HCT116 (cell line): ENCODE results near the gene PDHB. TPM values are rescaled to one million over a fixed set of nuclear protein-coding genes. Genes with fewer than 3 reads are reported as not detected.

Experiments
- ATAC-seq: fragments of 200-7000 bp; cut with Tn5 transposase; 2 replicates; pipeline ENCODE4 v1.9.1; 2020; ENCODE audit warnings: mild to moderate bottlenecking, moderate library complexity
- Bru-seq: library from RNA; stranded (reverse); fragments of 400-500 nt; gene quantifications from one replicate; lab custom pipeline; 2021; lab: Mats Ljungman, UMichigan
- BruChase-seq, 2 experiments: library from RNA; stranded (reverse); fragments of 400-500 nt; gene quantifications; one replicate each; lab custom pipeline; 2021; lab: Mats Ljungman, UMichigan
- BruUV-seq: library from RNA; stranded (reverse); fragments of 400-500 nt; replicated peaks from 2 replicates; lab custom pipeline; 2021; lab: Mats Ljungman, UMichigan
- CTCF ChIA-PET: fragments of 300-600 bp; sonication (Branson Sonifier 250); formaldehyde crosslinking; loops from one replicate; lab custom pipeline; 2021; ENCODE audit warnings: antibody characterized with exemption; lab: Charles Lee
- POLR2A ChIA-PET: fragments of 300-600, 350-600 bp; sonication (Branson Sonifier 250); formaldehyde crosslinking; loops from one replicate; lab custom pipeline; 2021; ENCODE audit warnings: antibody characterized with exemption; lab: Charles Lee
- RAD21 ChIA-PET, 2 experiments: fragments of 300-600 bp; sonication (Branson Sonifier 250); formaldehyde crosslinking; loops; one replicate each; lab custom pipeline; 2023; ENCODE audit warnings: low total read pairs in 2 of 2; ENCODE audit not compliant: uncharacterized antibody in 2 of 2, unreplicated experiment in 2 of 2, low non-redundant PET in 1 of 2; lab: Charles Lee
- DNase-seq: peaks from one replicate; pipeline ENCODE4 v3.0.0-alpha.2; 2010; ENCODE audit warnings: low read depth, low spot score
- H2AFZ ChIP-seq: fragments of 200-600 bp; shearing (Covaris generic), sonication (generic); 2 replicates; pipeline ENCODE4 v1.6.1; 2017; ENCODE audit warnings: low read depth, mixed run types, mixed read lengths, antibody characterized with exemption, low read length; ENCODE audit not compliant: poor library complexity, severe bottlenecking
- H3K27ac ChIP-seq: 2 replicates; pipeline ENCODE4 v1.5.1; 2012; ENCODE audit warnings: low read depth, low read length
- H3K27me3 ChIP-seq: fragments of 200-600 bp; sonication (generic); 2 replicates; pipeline ENCODE4 v1.6.1; 2016; ENCODE audit warnings: mixed run types, low read length, mixed read lengths; ENCODE audit not compliant: insufficient read depth
- H3K36me3 ChIP-seq, 2 experiments: fragments of 200-500 bp in 1 of 2; fragments of 200-600 bp in 1 of 2; sonication (Bioruptor generic) in 1 of 2; sonication (generic) in 1 of 2; 2 replicates each; pipeline versions ENCODE4 v1.5.1 to v1.6.1; 2014 to 2016; ENCODE audit warnings: low read length in 2 of 2, inconsistent platforms in 1 of 2, mixed read lengths in 1 of 2, mixed run types in 1 of 2; ENCODE audit not compliant: insufficient read depth in 2 of 2, control insufficient read depth in 1 of 2
- H3K4me1 ChIP-seq, 2 experiments: fragments of 200-600 bp in 1 of 2; sonication (generic) in 1 of 2; 2 replicates each; pipeline versions ENCODE4 v1.5.1 to v1.6.1; 2012 to 2017; ENCODE audit warnings: low read length in 2 of 2, inconsistent platforms in 1 of 2, mild to moderate bottlenecking in 1 of 2, mixed read lengths in 1 of 2, mixed run types in 1 of 2, moderate library complexity in 1 of 2; ENCODE audit not compliant: insufficient read depth in 2 of 2, control insufficient read depth in 1 of 2
- H3K4me2 ChIP-seq: fragments of 200-600 bp; sonication (generic); 2 replicates; pipeline ENCODE4 v1.6.1; 2017; ENCODE audit warnings: mixed run types, low read length, mixed read lengths
- H3K4me3 ChIP-seq, 2 experiments: fragments of 200-600 bp in 1 of 2; sonication (generic) in 1 of 2; replicated peaks in 1 of 2; 2 replicates each; pipeline ENCODE4 v1.5.1; 2011 to 2016; ENCODE audit warnings: low read length in 2 of 2, control low read depth in 1 of 2, low read depth in 1 of 2, mild to moderate bottlenecking in 1 of 2, mixed read lengths in 1 of 2, mixed run types in 1 of 2
- H3K79me2 ChIP-seq: fragments of 200-600 bp; sonication (generic); 2 replicates; pipeline ENCODE4 v1.6.1; 2017; ENCODE audit warnings: mild to moderate bottlenecking, mixed run types, low read length, moderate library complexity, mixed read lengths; ENCODE audit not compliant: insufficient read depth
- H3K9ac ChIP-seq: fragments of 200-600 bp; sonication (generic); 2 replicates; pipeline ENCODE4 v1.6.1; 2016; ENCODE audit warnings: low read length, mixed read lengths
- H3K9me2 ChIP-seq: fragments of 200-600 bp; sonication (generic), shearing (Covaris generic); 2 replicates; pipeline ENCODE4 v1.6.1; 2017; ENCODE audit warnings: mixed run types, mild to moderate bottlenecking, moderate library complexity; ENCODE audit not compliant: insufficient read depth
- H3K9me3 ChIP-seq, 2 experiments: fragments of 200-500 bp in 1 of 2; fragments of 200-600 bp in 1 of 2; sonication (Bioruptor generic) in 1 of 2; sonication (generic) in 1 of 2; 2 replicates each; pipeline ENCODE4 v1.6.1; 2014 to 2017; ENCODE audit warnings: low read length in 2 of 2, mixed read lengths in 2 of 2, inconsistent platforms in 1 of 2, low read depth in 1 of 2, mild to moderate bottlenecking in 1 of 2, mixed run types in 1 of 2, moderate library complexity in 1 of 2; ENCODE audit not compliant: control insufficient read depth in 1 of 2, insufficient read depth in 1 of 2
- H4K20me1 ChIP-seq: fragments of 200-600 bp; sonication (generic), shearing (Covaris generic); 2 replicates; pipeline ENCODE4 v1.6.1; 2017; ENCODE audit warnings: mixed run types, mild to moderate bottlenecking, moderate library complexity; ENCODE audit not compliant: insufficient read depth
- CBX3 ChIP-seq: IDR thresholded peaks from 2 replicates; pipeline ENCODE4 v1.6.1; 2012; ENCODE audit warnings: low read depth
- EGR1 ChIP-seq: IDR thresholded peaks from 2 replicates; pipeline ENCODE4 v1.6.1; 2012; ENCODE audit warnings: low read depth
- ELF1 ChIP-seq: IDR thresholded peaks from 2 replicates; pipeline ENCODE4 v1.6.1; 2012; ENCODE audit warnings: low read depth, borderline replicate concordance
- POLR2A ChIP-seq: IDR thresholded peaks from 2 replicates; pipeline ENCODE4 v1.7.0; 2011; ENCODE audit warnings: borderline replicate concordance; ENCODE audit not compliant: insufficient read depth, insufficient read length; ENCODE audit errors: extremely low read depth
- POLR2AphosphoS5 ChIP-seq: IDR thresholded peaks from 2 replicates; pipeline ENCODE4 v1.6.1; 2011; ENCODE audit warnings: mild to moderate bottlenecking, low read depth, low read length, moderate library complexity
- SIN3A ChIP-seq: IDR thresholded peaks from 2 replicates; pipeline ENCODE4 v1.6.1; 2012; ENCODE audit warnings: low read depth
- SP1 ChIP-seq: IDR thresholded peaks from 2 replicates; pipeline ENCODE4 v1.6.1; 2012; ENCODE audit warnings: low read depth
- TCF7L2 ChIP-seq: IDR thresholded peaks from 2 replicates; pipeline ENCODE4 v1.7.0; 2011; ENCODE audit warnings: borderline replicate concordance, inconsistent platforms; ENCODE audit not compliant: insufficient read depth, insufficient read length; ENCODE audit errors: extremely low read depth
- YY1 ChIP-seq: IDR thresholded peaks from 2 replicates; pipeline ENCODE4 v1.6.1; 2011; ENCODE audit warnings: low read length, low read depth, moderate library complexity, mild to moderate bottlenecking; ENCODE audit not compliant: insufficient replicate concordance; ENCODE audit errors: extremely low read depth
- ZFX ChIP-seq: fragments of 450-650 bp; IDR thresholded peaks from 2 replicates; pipeline ENCODE4 v1.6.1; 2017
- ZNF274 ChIP-seq: fragments of 200-500 bp; sonication (Bioruptor generic); IDR thresholded peaks from 2 replicates; pipeline ENCODE4 v1.6.1; 2014; ENCODE audit warnings: mild to moderate bottlenecking, low read depth, low read length, inconsistent platforms
- intact Hi-C: fragments of 100-400 bp; cut with micrococcal nuclease; formaldehyde crosslinking; loops from 2 replicates; pipeline ENCODE4 v1.10.0; 2022
- long read RNA-seq: library from polyadenylated mRNA; unstranded; transcript quantifications from one replicate; pipeline ENCODE4 v2.0.0, GENCODE V29; 2021; ENCODE audit not compliant: unreplicated experiment
- polyA plus RNA-seq: library from polyadenylated mRNA; unstranded; fragments of >200 nt; gene quantifications from 2 replicates; pipeline ENCODE4 v1.2.1, GENCODE V29; 2012; ENCODE audit warnings: missing spikeins
- total RNA-seq: library from RNA; stranded (reverse); gene quantifications from one replicate; pipeline ENCODE4 v1.2.1, GENCODE V29; 2021; ENCODE audit not compliant: unreplicated experiment
- TF ChIP-seq, protein P1 (sequence below): IDR thresholded peaks from 2 replicates; pipeline ENCODE4 v1.6.1; 2011; ENCODE audit warnings: mild to moderate bottlenecking, low read length, moderate library complexity; ENCODE audit not compliant: insufficient replicate concordance; ENCODE audit errors: extremely low read depth
- TF ChIP-seq, protein P2 (sequence below): IDR thresholded peaks from 2 replicates; pipeline ENCODE4 v1.6.1; 2012

The PDHB gene
- total RNA-seq, result 60.2 TPM
- polyA plus RNA-seq, result 45.8 and 60.7 TPM in 2 replicates
- percentile 87 among the genes with signal in this experiment for Bru-seq, nascent RNA
- percentile 93 among the genes with signal in this experiment for BruChase-seq, experiment 1, labeled RNA remaining after a 6-hour chase
- percentile 90 among the genes with signal in this experiment for BruChase-seq, experiment 2, labeled RNA remaining after a 2-hour chase
- long read RNA-seq, transcript PDHB-201 (10 exons, 1,527 nt), result major isoform, 121 of 167 reads
- long read RNA-seq, partial matches to known transcripts, result 4 of 167 reads
- long read RNA-seq, other reads (novel, unspliced or antisense), result 36 of 167 reads

DNA sequence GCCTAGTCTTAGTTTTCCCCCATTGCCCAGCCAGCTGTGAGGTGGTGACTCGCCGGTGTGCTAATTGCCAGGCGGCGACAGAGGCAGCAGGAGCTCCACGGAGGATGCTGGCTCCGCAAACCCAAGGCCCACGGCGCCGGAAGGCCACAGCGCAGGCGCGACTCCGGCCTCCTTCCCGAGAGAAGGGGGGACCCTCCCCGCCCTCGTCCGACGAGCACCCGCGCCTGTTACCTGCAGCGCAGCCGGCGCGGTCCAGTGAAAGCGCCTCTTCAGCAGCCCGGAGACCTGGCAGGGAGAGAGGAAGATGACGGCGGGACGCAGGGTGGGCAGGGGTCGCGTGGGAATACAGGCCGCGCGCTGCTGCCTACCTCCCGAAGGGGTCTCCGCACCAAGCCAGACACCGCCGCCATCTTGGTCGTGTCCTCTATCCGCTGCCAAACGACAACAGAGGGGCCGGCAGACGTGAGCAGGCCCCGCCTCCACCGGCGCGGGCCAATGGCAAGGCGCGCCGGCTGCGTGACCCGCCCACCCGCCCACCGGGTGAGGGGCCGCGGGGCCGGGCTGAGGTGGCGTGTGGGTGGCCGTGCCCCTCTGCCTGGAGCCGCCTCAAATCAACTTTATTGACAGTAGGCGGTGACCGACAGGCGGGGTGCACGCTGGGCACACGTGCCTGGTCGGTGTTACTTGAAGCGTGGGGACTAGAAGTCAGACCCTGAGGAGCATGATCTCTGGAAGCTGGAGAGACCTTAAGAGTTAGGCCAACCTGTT lies at the start of gene PDHB:
Gene PDHB (minus strand): TSS at position 433 of the 768 bp plus-strand sequence. CDS start 23 bp downstream, at position 410.
- intact Hi-C loops, result no loop called here
- ATAC-seq, result peak; percentile 96
- Histone ChIP-seq H3K27ac (peak within 1 kb of the TSS; percentile 62), H3K4me1 (peaks cover 8 to 27% of the 10 kb centered on the region in 2 experiments), H4K20me1 (no peaks in the 10 kb centered on the region), H3K9ac (peak within 1 kb of the TSS; percentile 80), H3K9me2 (no peaks in the 10 kb centered on the region), H3K9me3 (no peaks in the 10 kb centered on the region), H3K79me2 (peaks cover 7% of the 10 kb centered on the region), H3K4me3 (peak within 1 kb of the TSS; percentile 70 to 87), H3K4me2 (peak within 1 kb of the TSS; percentile 74), H3K27me3 (no peaks in the 10 kb centered on the region), H2AFZ (no peak within 1 kb of the TSS), H3K36me3 (peaks cover 23 to 26% of the 10 kb centered on the region in 2 experiments)
- POLR2A ChIA-PET, result no interaction called here
- BruUV-seq, result TSS peak; percentile 45
- RAD21 ChIA-PET, result no interaction called here
- peak; percentile 80 for DNase-seq
- peak; percentile 46 for TF ChIP-seq POLR2A
- no peak for TF ChIP-seq ZNF274
- peak; percentile 78 for TF ChIP-seq SP1
- TF ChIP-seq SIN3A, result peak; percentile 73; the same call in 1 of the 2 replicates
- TF ChIP-seq ELF1, result no peak
- TF ChIP-seq, protein P1, sequence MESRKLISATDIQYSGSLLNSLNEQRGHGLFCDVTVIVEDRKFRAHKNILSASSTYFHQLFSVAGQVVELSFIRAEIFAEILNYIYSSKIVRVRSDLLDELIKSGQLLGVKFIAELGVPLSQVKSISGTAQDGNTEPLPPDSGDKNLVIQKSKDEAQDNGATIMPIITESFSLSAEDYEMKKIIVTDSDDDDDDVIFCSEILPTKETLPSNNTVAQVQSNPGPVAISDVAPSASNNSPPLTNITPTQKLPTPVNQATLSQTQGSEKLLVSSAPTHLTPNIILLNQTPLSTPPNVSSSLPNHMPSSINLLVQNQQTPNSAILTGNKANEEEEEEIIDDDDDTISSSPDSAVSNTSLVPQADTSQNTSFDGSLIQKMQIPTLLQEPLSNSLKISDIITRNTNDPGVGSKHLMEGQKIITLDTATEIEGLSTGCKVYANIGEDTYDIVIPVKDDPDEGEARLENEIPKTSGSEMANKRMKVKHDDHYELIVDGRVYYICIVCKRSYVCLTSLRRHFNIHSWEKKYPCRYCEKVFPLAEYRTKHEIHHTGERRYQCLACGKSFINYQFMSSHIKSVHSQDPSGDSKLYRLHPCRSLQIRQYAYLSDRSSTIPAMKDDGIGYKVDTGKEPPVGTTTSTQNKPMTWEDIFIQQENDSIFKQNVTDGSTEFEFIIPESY, result no peak
- TF ChIP-seq CBX3, result peak; percentile 92
- peak; percentile 93 for TF ChIP-seq YY1
- peak; percentile 61; the same call in 1 of the 2 replicates for TF ChIP-seq ZFX
- TF ChIP-seq, protein P2, sequence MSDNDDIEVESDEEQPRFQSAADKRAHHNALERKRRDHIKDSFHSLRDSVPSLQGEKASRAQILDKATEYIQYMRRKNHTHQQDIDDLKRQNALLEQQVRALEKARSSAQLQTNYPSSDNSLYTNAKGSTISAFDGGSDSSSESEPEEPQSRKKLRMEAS, result peak; percentile 99
- peak; percentile 91 for TF ChIP-seq POLR2AphosphoS5
- peak; percentile 63 for TF ChIP-seq EGR1
- TF ChIP-seq TCF7L2, result peak; percentile 81
- CTCF ChIA-PET, result interaction anchor here (1.7 kb wide), 1 partner anchor 30 kb away, joined by 4 read pairs; no protein-coding TSS in a partner anchor
